ES-I3 (cell line): ENCODE data around the gene ADCY10.
"Not testable (repeated sequence)": the region's sequence is repeated elsewhere in the genome, so short reads cannot be mapped to it uniquely, and the experiment has no call there.

Experiments
- H3K36me3 ChIP-seq: 2 replicates; pipeline ENCODE4 v1.6.1; 2013; ENCODE audit warnings: mild to moderate bottlenecking, low read length, control low read depth, moderate library complexity; ENCODE audit not compliant: insufficient read depth
- H3K4me1 ChIP-seq: 2 replicates; pipeline ENCODE4 v1.6.1; 2013; ENCODE audit warnings: mild to moderate bottlenecking, control low read depth, low read length; ENCODE audit not compliant: insufficient read depth
- H3K9ac ChIP-seq: 2 replicates; pipeline ENCODE4 v1.6.1; 2013; ENCODE audit warnings: low read depth, mild to moderate bottlenecking, low read length, moderate library complexity
- H3K9me3 ChIP-seq: 2 replicates; pipeline ENCODE4 v1.6.1; 2013; ENCODE audit warnings: mild to moderate bottlenecking, low read length, moderate library complexity; ENCODE audit not compliant: control insufficient read depth, insufficient read depth

The ADCY10 gene

GRCh38 chr1:167934426-167935215 is 20.7 kb upstream of the ADCY10 start:
- no peaks in the 10 kb centered on the region; the same call in 1 of the 2 replicates for H3K4me1 ChIP-seq
- no peaks in the 10 kb centered on the region for H3K36me3 ChIP-seq
- H3K9me3 ChIP-seq = no peaks in the 10 kb centered on the region
- peak overlapping the region; percentile 96; the same call in 1 of the 2 replicates for H3K9ac ChIP-seq

- Histone ChIP-seq H3K36me3 (no peaks in the 10 kb centered on the region), H3K9ac (no peak overlapping the region), H3K9me3 (no peaks in the 10 kb centered on the region), H3K4me1 (no peaks in the 10 kb centered on the region; the same call in 1 of the 2 replicates)
Observed at GRCh38 chr1:167933788-167934187, 19.9 kb upstream of the ADCY10 start.

GRCh38 chr1:167929725-167930124 is 15.8 kb upstream of the ADCY10 start:
- H3K9me3 ChIP-seq = no peaks in the 10 kb centered on the region
- H3K4me1 ChIP-seq = peaks cover 4% of the 10 kb centered on the region; the same call in 1 of the 2 replicates
- H3K9ac ChIP-seq = no peak overlapping the region
- no peaks in the 10 kb centered on the region for H3K36me3 ChIP-seq

GRCh38 chr1:167928919-167929318 is 15.0 kb upstream of the ADCY10 start:
- not testable (repeated sequence) for H3K9ac ChIP-seq, H3K9me3 ChIP-seq, H3K4me1 ChIP-seq, H3K36me3 ChIP-seq

- Histone ChIP-seq H3K9ac (no peak overlapping the region; the same call in 1 of the 2 replicates), H3K36me3 (no peaks in the 10 kb centered on the region), H3K9me3 (no peaks in the 10 kb centered on the region), H3K4me1 (peaks cover 4% of the 10 kb centered on the region; the same call in 1 of the 2 replicates)
Observed at GRCh38 chr1:167928457-167928852, 14.5 kb upstream of the ADCY10 start.

GRCh38 chr1:167927046-167927754 is 13.3 kb upstream of the ADCY10 start:
- peak overlapping the region; percentile 14; the same call in 1 of the 2 replicates for H3K9ac ChIP-seq
- H3K9me3 ChIP-seq = no peaks in the 10 kb centered on the region
- H3K4me1 ChIP-seq = peaks cover 9% of the 10 kb centered on the region; the same call in 1 of the 2 replicates
- no peaks in the 10 kb centered on the region for H3K36me3 ChIP-seq

- Histone ChIP-seq H3K9ac (no peak overlapping the region), H3K36me3 (no peaks in the 10 kb centered on the region), H3K4me1 (peaks cover 9% of the 10 kb centered on the region; the same call in 1 of the 2 replicates), H3K9me3 (no peaks in the 10 kb centered on the region)
Observed at GRCh38 chr1:167926486-167926997, 12.6 kb upstream of the ADCY10 start.

- no peaks in the 10 kb centered on the region for H3K36me3 ChIP-seq
- H3K9ac ChIP-seq = no peak overlapping the region
- H3K4me1 ChIP-seq = peaks cover 9% of the 10 kb centered on the region; the same call in 1 of the 2 replicates
- no peaks in the 10 kb centered on the region for H3K9me3 ChIP-seq
Observed at GRCh38 chr1:167924543-167925231, 10.8 kb upstream of the ADCY10 start.

GRCh38 chr1:167924102-167924501 is 10.2 kb upstream of the ADCY10 start:
- Histone ChIP-seq H3K9me3 (no peaks in the 10 kb centered on the region), H3K36me3 (no peaks in the 10 kb centered on the region), H3K4me1 (peaks cover 9% of the 10 kb centered on the region; the same call in 1 of the 2 replicates), H3K9ac (no peak overlapping the region)

GRCh38 chr1:167923324-167924056 is 9.6 kb upstream of the ADCY10 start:
- Histone ChIP-seq H3K36me3 (no peaks in the 10 kb centered on the region), H3K4me1 (peaks cover 7% of the 10 kb centered on the region; the same call in 1 of the 2 replicates), H3K9me3 (no peaks in the 10 kb centered on the region), H3K9ac (no peak overlapping the region)

GRCh38 chr1:167922611-167923074 is 8.7 kb upstream of the ADCY10 start:
- Histone ChIP-seq H3K36me3 (no peaks in the 10 kb centered on the region), H3K9ac (no peak overlapping the region), H3K4me1 (0 out of 2 replicates have a peak, but pooled peaks cover 6% of the 10 kb centered on the region), H3K9me3 (no peaks in the 10 kb centered on the region)

- Histone ChIP-seq H3K9ac (no peak overlapping the region), H3K4me1 (0 out of 2 replicates have a peak, but pooled peaks cover 6% of the 10 kb centered on the region), H3K36me3 (no peaks in the 10 kb centered on the region), H3K9me3 (no peaks in the 10 kb centered on the region)
Observed at GRCh38 chr1:167922023-167922422, 8.1 kb upstream of the ADCY10 start.

GRCh38 chr1:167916766-167917511 is 3.0 kb upstream of the ADCY10 start:
- Histone ChIP-seq H3K4me1 (peaks cover 7% of the 10 kb centered on the region; the same call in 1 of the 2 replicates), H3K9me3 (no peaks in the 10 kb centered on the region), H3K36me3 (no peaks in the 10 kb centered on the region), H3K9ac (no peak overlapping the region)
